Measurements from ENCODE around the gene SPNS2.

The SPNS2 gene

GRCh38 chr17:4555873-4556759 is 57.4 kb downstream of the SPNS2 start:
- Histone ChIP-seq H3K36me3 (ENCODE audit: insufficient read depth, insufficient read length, low read length) (peaks cover 31% of the 10 kb centered on the region), H3K9me3 (ENCODE audit: insufficient read depth, low read length) (no peaks in the 10 kb centered on the region), H3K27me3 (ENCODE audit: insufficient read depth, insufficient read length) (no peaks in the 10 kb centered on the region), H3K9ac (ENCODE audit: insufficient read length, low read depth) (peak overlapping the region; percentile 82), H3K4me3 (ENCODE audit: insufficient read length, low read depth) (peak overlapping the region; percentile 79), H3K4me1 (ENCODE audit: insufficient read depth, insufficient read length) (peaks cover 13% of the 10 kb centered on the region)
- no peak for DNase-seq (ENCODE audit: low read depth, low spot score)
- no peak for TF ChIP-seq SUZ12 (IDR thresholded peaks at IDR 0.05; ENCODE audit: extremely low read depth, insufficient read depth, insufficient read length)
- no peak for TF ChIP-seq YY1 (IDR thresholded peaks at IDR 0.05; ENCODE audit: insufficient read depth, insufficient read length)
- no peak for TF ChIP-seq ZNF274 (IDR thresholded peaks at IDR 0.05; ENCODE audit: low read depth, low read length)

- no peak for DNase-seq (ENCODE audit: low read depth, low spot score)
- Histone ChIP-seq H3K4me3 (ENCODE audit: insufficient read length, low read depth) (no peak overlapping the region), H3K9ac (ENCODE audit: insufficient read length, low read depth) (no peak overlapping the region), H3K4me1 (ENCODE audit: insufficient read depth, insufficient read length) (peaks cover 9% of the 10 kb centered on the region), H3K9me3 (ENCODE audit: insufficient read depth, low read length) (no peaks in the 10 kb centered on the region), H3K36me3 (ENCODE audit: insufficient read depth, insufficient read length, low read length) (peaks cover 24% of the 10 kb centered on the region), H3K27me3 (ENCODE audit: insufficient read depth, insufficient read length) (no peaks in the 10 kb centered on the region)
- TF ChIP-seq SUZ12 (IDR thresholded peaks at IDR 0.05; ENCODE audit: extremely low read depth, insufficient read depth, insufficient read length) (no peak), YY1 (IDR thresholded peaks at IDR 0.05; ENCODE audit: insufficient read depth, insufficient read length) (no peak)
Observed at GRCh38 chr17:4556996-4557395, 58.3 kb downstream of the SPNS2 start.

DNA sequence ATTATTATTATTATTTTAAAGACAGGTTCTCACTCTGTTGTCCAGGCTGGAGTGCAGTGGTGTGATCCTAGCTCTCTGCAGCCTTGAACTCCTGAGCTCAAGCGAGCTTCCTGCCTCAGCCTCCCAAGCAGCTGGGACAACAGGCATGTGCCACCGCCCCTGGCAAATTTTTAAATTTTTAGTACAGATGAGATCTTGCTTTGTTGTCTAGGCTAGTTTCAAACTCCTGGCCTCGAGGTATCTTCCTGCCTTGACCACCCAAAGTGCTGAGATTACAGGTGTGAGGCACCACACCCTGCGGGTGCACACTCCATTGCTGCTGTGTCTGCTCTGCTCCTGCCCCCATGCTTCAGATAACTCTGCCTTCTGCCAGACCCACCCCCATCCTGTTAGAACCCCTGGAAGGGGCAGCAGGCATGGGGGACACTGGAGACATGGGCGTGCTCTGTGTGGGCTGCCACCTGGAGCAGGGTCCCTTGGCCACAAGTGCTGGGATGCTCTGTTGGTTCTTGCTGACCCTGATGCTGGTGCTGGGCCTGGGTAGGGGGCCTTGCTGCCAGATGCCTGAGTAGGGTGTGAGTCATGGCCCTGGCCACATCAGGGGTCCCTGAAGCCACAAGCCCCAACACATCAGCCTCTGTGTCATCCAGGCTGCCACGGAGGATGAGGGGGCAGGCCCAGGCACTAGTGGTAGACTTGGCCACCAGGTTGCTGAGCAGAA is 59.1 kb downstream of the SPNS2 start:
- peaks cover 16% of the 10 kb centered on the region for H3K36me3 ChIP-seq (ENCODE audit: insufficient read depth, insufficient read length, low read length)
- no peak for TF ChIP-seq SUZ12 (IDR thresholded peaks at IDR 0.05; ENCODE audit: extremely low read depth, insufficient read depth, insufficient read length)
- TF ChIP-seq YY1 (IDR thresholded peaks at IDR 0.05; ENCODE audit: insufficient read depth, insufficient read length), result no peak
- TF ChIP-seq ZNF274 (IDR thresholded peaks at IDR 0.05; ENCODE audit: low read depth, low read length), result no peak
- no peaks in the 10 kb centered on the region for H3K27me3 ChIP-seq (ENCODE audit: insufficient read depth, insufficient read length)
- H3K4me1 ChIP-seq (ENCODE audit: insufficient read depth, insufficient read length), result peaks cover 9% of the 10 kb centered on the region
- no peaks in the 10 kb centered on the region for H3K9me3 ChIP-seq (ENCODE audit: insufficient read depth, low read length)
- no peak overlapping the region for H3K4me3 ChIP-seq (ENCODE audit: insufficient read length, low read depth)
- DNase-seq (ENCODE audit: low read depth, low spot score), result no peak
- no peak overlapping the region for H3K9ac ChIP-seq (ENCODE audit: insufficient read length, low read depth)

DNA sequence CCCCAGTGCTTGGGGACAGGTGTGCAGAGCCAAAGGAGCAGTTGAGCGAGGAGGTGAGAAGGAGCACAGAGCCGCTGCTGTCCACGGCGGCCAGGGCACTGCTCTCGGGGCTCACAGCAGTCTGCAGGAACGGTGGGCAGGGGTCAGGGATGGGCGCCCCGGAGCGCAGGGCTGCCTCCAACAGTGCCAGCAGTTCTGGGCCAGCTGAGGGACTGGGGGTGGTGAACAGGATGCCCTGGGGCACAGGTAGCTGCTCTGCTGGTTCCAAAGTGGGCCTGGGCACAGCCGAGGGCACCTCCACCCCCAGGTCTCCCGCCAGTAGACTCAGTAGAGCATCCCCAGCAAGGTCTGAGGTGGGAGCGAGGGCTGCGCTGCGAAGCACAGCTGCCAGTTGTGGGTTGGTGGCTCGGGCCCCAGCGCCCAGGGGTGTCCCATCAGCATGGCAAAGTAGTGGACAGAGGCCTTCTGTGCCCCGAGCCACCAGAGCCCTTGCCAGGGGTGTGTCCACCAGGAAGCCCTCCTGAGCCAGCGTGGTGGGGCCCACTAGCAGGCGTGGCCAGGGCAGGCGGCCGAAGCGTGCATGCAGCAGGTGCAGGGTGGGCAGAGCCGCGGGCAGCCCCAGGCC is 59.8 kb downstream of the SPNS2 start:
- H3K9ac ChIP-seq (ENCODE audit: insufficient read length, low read depth), result no peak overlapping the region
- H3K4me1 ChIP-seq (ENCODE audit: insufficient read depth, insufficient read length), result peaks cover 6% of the 10 kb centered on the region
- H3K27me3 ChIP-seq (ENCODE audit: insufficient read depth, insufficient read length), result no peaks in the 10 kb centered on the region
- no peaks in the 10 kb centered on the region for H3K9me3 ChIP-seq (ENCODE audit: insufficient read depth, low read length)
- H3K4me3 ChIP-seq (ENCODE audit: insufficient read length, low read depth), result no peak overlapping the region
- TF ChIP-seq YY1 (IDR thresholded peaks at IDR 0.05; ENCODE audit: insufficient read depth, insufficient read length) (no peak), SUZ12 (IDR thresholded peaks at IDR 0.05; ENCODE audit: extremely low read depth, insufficient read depth, insufficient read length) (no peak), ZNF274 (IDR thresholded peaks at IDR 0.05; ENCODE audit: low read depth, low read length) (no peak)
- H3K36me3 ChIP-seq (ENCODE audit: insufficient read depth, insufficient read length, low read length), result peaks cover 11% of the 10 kb centered on the region
- no peak for DNase-seq (ENCODE audit: low read depth, low spot score)

GRCh38 chr17:4559139-4559791 is 60.6 kb downstream of the SPNS2 start:
- Histone ChIP-seq H3K4me1 (ENCODE audit: insufficient read depth, insufficient read length) (peaks cover 3% of the 10 kb centered on the region), H3K4me3 (ENCODE audit: insufficient read length, low read depth) (no peak overlapping the region), H3K9ac (ENCODE audit: insufficient read length, low read depth) (no peak overlapping the region), H3K36me3 (ENCODE audit: insufficient read depth, insufficient read length, low read length) (peaks cover 3% of the 10 kb centered on the region), H3K27me3 (ENCODE audit: insufficient read depth, insufficient read length) (no peaks in the 10 kb centered on the region), H3K9me3 (ENCODE audit: insufficient read depth, low read length) (no peaks in the 10 kb centered on the region)
- TF ChIP-seq SUZ12 (IDR thresholded peaks at IDR 0.05; ENCODE audit: extremely low read depth, insufficient read depth, insufficient read length), result no peak
- no peak for TF ChIP-seq YY1 (IDR thresholded peaks at IDR 0.05; ENCODE audit: insufficient read depth, insufficient read length)
- no peak for TF ChIP-seq ZNF274 (IDR thresholded peaks at IDR 0.05; ENCODE audit: low read depth, low read length)
- no peak for DNase-seq (ENCODE audit: low read depth, low spot score)

- H3K9me3 ChIP-seq (ENCODE audit: insufficient read depth, low read length), result no peaks in the 10 kb centered on the region
- H3K36me3 ChIP-seq (ENCODE audit: insufficient read depth, insufficient read length, low read length), result no peaks in the 10 kb centered on the region
- H3K4me3 ChIP-seq (ENCODE audit: insufficient read length, low read depth), result no peak overlapping the region
- TF ChIP-seq YY1 (IDR thresholded peaks at IDR 0.05; ENCODE audit: insufficient read depth, insufficient read length), result no peak
- TF ChIP-seq SUZ12 (IDR thresholded peaks at IDR 0.05; ENCODE audit: extremely low read depth, insufficient read depth, insufficient read length), result no peak
- TF ChIP-seq ZNF274 (IDR thresholded peaks at IDR 0.05; ENCODE audit: low read depth, low read length), result no peak
- H3K4me1 ChIP-seq (ENCODE audit: insufficient read depth, insufficient read length), result peaks cover 3% of the 10 kb centered on the region
- no peak overlapping the region for H3K9ac ChIP-seq (ENCODE audit: insufficient read length, low read depth)
- no peak for DNase-seq (ENCODE audit: low read depth, low spot score)
- H3K27me3 ChIP-seq (ENCODE audit: insufficient read depth, insufficient read length), result no peaks in the 10 kb centered on the region
Observed at GRCh38 chr17:4559966-4560365, 61.3 kb downstream of the SPNS2 start.

Measured in NT2/D1 (cell line).